GM23248 (cell line): ENCODE data around the gene NBEAL1.

Experiments
- EZH2 ChIP-seq: fragments of 200-600 bp; sonication (generic); IDR thresholded peaks from 2 replicates; pipeline ENCODE4 v1.6.1; 2018; ENCODE audit warnings: antibody characterized with exemption, mild to moderate bottlenecking; ENCODE audit not compliant: insufficient read depth, poor library complexity, severe bottlenecking
- EZH2phosphoT487 ChIP-seq: fragments of 200-600 bp; sonication (generic); IDR thresholded peaks from 2 replicates; pipeline ENCODE4 v1.6.1; 2018; ENCODE audit warnings: antibody characterized with exemption, moderate library complexity, mild to moderate bottlenecking, low read depth; ENCODE audit not compliant: insufficient read depth

DNA sequence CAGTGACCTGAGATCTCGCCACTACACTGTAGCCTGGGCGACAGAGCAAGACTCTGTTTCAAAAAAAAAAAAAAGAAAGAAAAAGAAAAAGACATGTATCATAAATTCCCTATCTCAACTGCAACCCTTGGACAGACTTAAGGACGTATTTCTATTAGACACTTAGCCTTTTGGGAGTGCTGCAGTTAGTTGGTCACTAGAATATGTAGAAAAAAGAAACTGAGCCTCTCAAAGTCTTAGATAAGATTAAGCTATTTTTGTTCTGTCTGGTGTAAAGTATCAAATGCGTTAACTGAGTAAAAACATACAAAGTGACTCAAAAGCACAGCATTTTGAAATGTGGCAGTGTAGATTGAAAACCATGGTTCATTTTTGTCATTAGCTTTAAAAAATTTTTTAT, 7.3 kb downstream of the NBEAL1 start:
- TF ChIP-seq EZH2 (no peak), EZH2phosphoT487 (no peak)
